ENCODE data around the gene RAD51B. TPM values are rescaled to one million over a fixed set of nuclear protein-coding genes. Genes with fewer than 3 reads are reported as not detected.

The RAD51B gene
- polyA plus RNA-seq, 3 donors, result 3.6 to 11.6 (median 9.4) TPM

GRCh38 chr14:67882986-67883555 lies 63.5 kb downstream of the RAD51B start:
- Histone ChIP-seq H3K4me3 (replicated peaks in 1 of 3; ENCODE audit: low read depth in 2 of 3, low read length in 3 of 3) (peak overlapping the region in 1 of 3 experiments; percentile 12), H3K4me2 (replicated peaks; ENCODE audit: extremely low read depth, low read length, poor library complexity, severe bottlenecking) (peak overlapping the region; percentile 32), H3K27me3 (ENCODE audit: control insufficient read depth in 2 of 2, insufficient read depth in 2 of 2, low read length in 2 of 2) (no peaks in the 10 kb centered on the region), H4K20me1 (ENCODE audit: insufficient read depth, low read length) (no peaks in the 10 kb centered on the region), H2AFZ (ENCODE audit: insufficient read depth, low read depth, low read length, poor library complexity, severe bottlenecking) (no peak overlapping the region), H3K9ac (ENCODE audit: insufficient read depth, low read length, poor library complexity, severe bottlenecking) (no peak overlapping the region), H3K36me3 (replicated peaks in 1 of 2; ENCODE audit: control insufficient read depth in 1 of 2, insufficient read depth in 2 of 2, low read length in 2 of 2) (no peaks in the 10 kb centered on the region), H3K4me1 (ENCODE audit: control insufficient read depth in 1 of 2, insufficient read depth in 2 of 2, low read length in 2 of 2) (peaks cover 23 to 28% of the 10 kb centered on the region in 2 donors), H3K79me2 (ENCODE audit: insufficient read depth, low read length) (no peaks in the 10 kb centered on the region), H3K9me3 (replicated peaks in 1 of 2; ENCODE audit: control insufficient read depth in 1 of 2, insufficient read depth in 1 of 2, low read length in 2 of 2) (no peaks in the 10 kb centered on the region), H3K27ac (ENCODE audit: low read depth in 1 of 2, low read length in 2 of 2) (peak overlapping the region; percentile 64 to 82)
- 80% methylated on average over 1 of the region's 4 CpGs for WGBS (ENCODE audit: insufficient coverage)
- intact Hi-C loops (cut with micrococcal nuclease), result no loop called here
- Mint-ChIP-seq H3K4me1 (peaks cover 34% of the 10 kb centered on the region), H3K36me3 (peaks cover 0 to 6% of the 10 kb centered on the region in 2 donors), H3K4me3 (peak overlapping the region; percentile 64 to 70), H3K27ac (peak overlapping the region; percentile 80 to 94 (median 92)), H3K27me3 (ENCODE audit: low read depth in 3 of 3) (no peaks in the 10 kb centered on the region), H3K9me3 (peaks cover 0 to 2% (median 0%) of the 10 kb centered on the region in 7 donors)
- peak; percentile 61 to 64 (median 61) for DNase-seq
- TF ChIP-seq CTCF (IDR thresholded peaks at IDR 0.05), result no peak

GRCh38 chr14:67883717-67884116 lies 64.1 kb downstream of the RAD51B start:
- Mint-ChIP-seq H3K27ac (peak overlapping the region in 5 of 7 donors; percentile 22 to 94 (median 83)), H3K27me3 (ENCODE audit: low read depth in 3 of 3) (no peaks in the 10 kb centered on the region), H3K4me3 (no peak overlapping the region), H3K4me1 (peaks cover 34% of the 10 kb centered on the region), H3K9me3 (peaks cover 0 to 2% (median 0%) of the 10 kb centered on the region in 7 donors), H3K36me3 (peaks cover 0 to 6% of the 10 kb centered on the region in 2 donors)
- no peaks in the 10 kb centered on the region for H3K9me3 ChIP-seq (replicated peaks in 1 of 2; ENCODE audit: control insufficient read depth in 1 of 2, insufficient read depth in 1 of 2, low read length in 2 of 2)
- peak; percentile 57 for TF ChIP-seq CTCF (IDR thresholded peaks at IDR 0.05)
- H3K9ac ChIP-seq (ENCODE audit: insufficient read depth, low read length, poor library complexity, severe bottlenecking), result no peak overlapping the region
- H4K20me1 ChIP-seq (ENCODE audit: insufficient read depth, low read length), result no peaks in the 10 kb centered on the region
- H3K36me3 ChIP-seq (replicated peaks in 1 of 2; ENCODE audit: control insufficient read depth in 1 of 2, insufficient read depth in 2 of 2, low read length in 2 of 2), result no peaks in the 10 kb centered on the region
- H3K27ac ChIP-seq (ENCODE audit: low read depth in 1 of 2, low read length in 2 of 2), result no peak overlapping the region
- peak in 1 of 3 donors; percentile 18 for DNase-seq
- peaks cover 23 to 28% of the 10 kb centered on the region in 2 donors for H3K4me1 ChIP-seq (ENCODE audit: control insufficient read depth in 1 of 2, insufficient read depth in 2 of 2, low read length in 2 of 2)
- H3K27me3 ChIP-seq (ENCODE audit: control insufficient read depth in 2 of 2, insufficient read depth in 2 of 2, low read length in 2 of 2), result no peaks in the 10 kb centered on the region
- H2AFZ ChIP-seq (ENCODE audit: insufficient read depth, low read depth, low read length, poor library complexity, severe bottlenecking), result no peak overlapping the region
- no peaks in the 10 kb centered on the region for H3K79me2 ChIP-seq (ENCODE audit: insufficient read depth, low read length)
- intact Hi-C loops (cut with micrococcal nuclease), result no loop called here
- WGBS (ENCODE audit: insufficient coverage), result no CpG with 5 or more reads among the region's 1 CpG
- no peak overlapping the region for H3K4me3 ChIP-seq (replicated peaks in 1 of 3; ENCODE audit: low read depth in 2 of 3, low read length in 3 of 3)
- no peak overlapping the region for H3K4me2 ChIP-seq (replicated peaks; ENCODE audit: extremely low read depth, low read length, poor library complexity, severe bottlenecking)
